ENCODE results near the gene ECHDC1.
"Not testable (repeated sequence)": the region's sequence is repeated elsewhere in the genome, so short reads cannot be mapped to it uniquely, and the experiment has no call there.

Gene ECHDC1

GRCh38 chr6:127342946-127343808, at the start of gene ECHDC1:
TSS of gene ECHDC1 (minus strand) at chr6:127343609. CDS start at chr6:127331028, 12,581 bp downstream.
- peak; percentile 75 for DNase-seq (ENCODE audit: low spot score)

- no peak for DNase-seq (ENCODE audit: low spot score)
Measured at GRCh38 chr6:127392301-127392700, 48.9 kb upstream of the ECHDC1 start.

GRCh38 chr6:127391094-127391953, 47.9 kb upstream of the ECHDC1 start:
- no peak for DNase-seq (ENCODE audit: low spot score)

- DNase-seq (ENCODE audit: low spot score): no peak
Measured at GRCh38 chr6:127389706-127390105, 46.3 kb upstream of the ECHDC1 start.

- no peak for DNase-seq (ENCODE audit: low spot score)
Measured at GRCh38 chr6:127385668-127386430, 42.4 kb upstream of the ECHDC1 start.

- not testable (repeated sequence) for DNase-seq (ENCODE audit: low spot score)
Measured at GRCh38 chr6:127384848-127385247, 41.4 kb upstream of the ECHDC1 start.

GRCh38 chr6:127383988-127384387, 40.6 kb upstream of the ECHDC1 start:
- DNase-seq (ENCODE audit: low spot score): no peak

GRCh38 chr6:127382413-127382812, 39.0 kb upstream of the ECHDC1 start:
- DNase-seq (ENCODE audit: low spot score): no peak

GRCh38 chr6:127381384-127381783, 38.0 kb upstream of the ECHDC1 start:
- DNase-seq (ENCODE audit: low spot score): no peak

GRCh38 chr6:127376685-127377084, 33.3 kb upstream of the ECHDC1 start:
- DNase-seq (ENCODE audit: low spot score): no peak

- no peak for DNase-seq (ENCODE audit: low spot score)
Measured at GRCh38 chr6:127367023-127367375, 23.6 kb upstream of the ECHDC1 start.

GRCh38 chr6:127366282-127367022, 23.0 kb upstream of the ECHDC1 start:
- peak; percentile 91 for DNase-seq (ENCODE audit: low spot score)

- no peak for DNase-seq (ENCODE audit: low spot score)
Measured at GRCh38 chr6:127365874-127366273, 22.5 kb upstream of the ECHDC1 start.

- DNase-seq (ENCODE audit: low spot score): no peak
Measured at GRCh38 chr6:127352524-127352923, 9.1 kb upstream of the ECHDC1 start.

GRCh38 chr6:127349980-127350379, 6.6 kb upstream of the ECHDC1 start:
- DNase-seq (ENCODE audit: low spot score): no peak

- DNase-seq (ENCODE audit: low spot score): no peak
Measured at GRCh38 chr6:127348028-127348661, 4.7 kb upstream of the ECHDC1 start.

- DNase-seq (ENCODE audit: low spot score): no peak
Measured at GRCh38 chr6:127347178-127347577, 3.8 kb upstream of the ECHDC1 start.

GRCh38 chr6:127345521-127345920, 2.1 kb upstream of the ECHDC1 start:
- no peak for DNase-seq (ENCODE audit: low spot score)

- no peak for DNase-seq (ENCODE audit: low spot score)
Measured at GRCh38 chr6:127343809-127344659, 625 bp upstream of the ECHDC1 start.

GRCh38 chr6:127342296-127342945, 988 bp downstream of the ECHDC1 start:
- DNase-seq (ENCODE audit: low spot score): no peak
